RCC 7860 (cell line): ENCODE data around the gene CTR9.
A peak's percentile ranks its signal among the peaks of the same experiment; 100 is the strongest.
"Not testable (repeated sequence)": the region's sequence is repeated elsewhere in the genome, so short reads cannot be mapped to it uniquely, and the experiment has no call there.

Experiments
- DNase-seq: peaks from one replicate; pipeline ENCODE4 v3.0.0-alpha.2; 2015; ENCODE audit warnings: low spot score
- FAIRE-seq: peaks from 2 replicates; lab custom pipeline; 2012; peaks lifted over from hg19 to GRCh38; lab: Jason Lieb, UNC

CTR9 gene

DNA sequence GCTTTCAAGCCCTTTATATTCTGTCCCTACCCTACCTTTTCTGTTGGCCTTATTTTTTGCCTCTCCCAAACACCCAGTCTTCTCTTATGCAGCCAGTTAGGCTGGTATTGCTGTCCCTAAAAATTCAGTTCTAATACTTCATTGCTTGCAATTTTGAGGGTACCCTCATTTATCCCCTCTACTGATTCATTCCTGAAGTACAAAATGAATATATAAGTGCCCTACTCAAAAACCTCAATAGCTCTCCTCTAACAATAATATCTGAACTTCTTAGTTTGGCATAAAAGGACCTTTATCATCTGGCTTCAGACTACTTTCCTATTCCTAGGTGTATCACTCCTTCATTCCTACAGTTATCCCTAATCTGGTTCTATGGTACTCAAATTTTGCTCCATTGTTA is 62.9 kb downstream of the CTR9 start:
- DNase-seq: no peak
- no peak for FAIRE-seq

GRCh38 chr11:10818594-10818993 is 67.5 kb downstream of the CTR9 start:
- DNase-seq (peak; percentile 20), FAIRE-seq (no peak)

DNA sequence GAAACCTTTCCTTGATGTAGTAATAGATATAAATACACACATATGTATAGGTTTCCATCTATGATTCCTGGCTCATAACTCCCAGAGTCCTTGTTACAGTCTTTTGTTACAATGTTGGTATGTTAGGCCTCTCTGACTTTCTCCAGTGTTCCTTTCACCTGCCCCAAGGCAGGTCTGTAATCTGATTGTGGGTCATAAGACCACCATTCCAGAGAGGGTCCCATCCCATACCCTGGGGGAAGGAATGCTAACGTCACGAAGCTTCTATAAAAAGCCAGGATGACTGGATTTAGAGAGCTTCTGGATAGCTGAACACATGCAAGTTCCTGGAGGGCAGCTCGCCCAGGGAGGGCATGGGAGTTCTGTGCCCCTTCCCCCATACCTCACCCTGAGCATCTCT is 71.4 kb downstream of the CTR9 start:
- not testable (repeated sequence) for FAIRE-seq, DNase-seq

- FAIRE-seq: no peak
Measured at GRCh38 chr11:10823152-10823579, 72.1 kb downstream of the CTR9 start.

DNA sequence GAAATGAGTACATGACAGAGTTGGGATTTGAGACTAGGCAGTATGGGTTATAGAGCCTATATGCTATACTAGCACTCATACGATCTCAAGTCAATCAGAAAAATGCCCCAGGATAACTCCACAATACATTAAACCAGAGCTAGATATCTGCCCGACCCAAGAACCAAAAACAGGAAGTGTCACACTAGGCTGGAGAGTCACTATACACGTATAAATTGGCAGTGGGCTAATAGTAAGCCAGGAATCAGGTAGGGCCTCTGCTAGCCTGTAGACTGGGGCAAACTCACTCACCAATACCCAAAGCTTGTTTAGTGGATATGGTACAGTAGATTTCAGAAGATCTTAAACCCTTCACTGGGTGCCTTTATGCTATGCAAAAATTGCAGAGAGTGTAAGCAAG is 73.8 kb downstream of the CTR9 start:
- no peak for FAIRE-seq
- no peak for DNase-seq

More at GRCh38 chr11:10823152-10823579, 72.1 kb downstream of the CTR9 start:
- no peak for DNase-seq

DNA sequence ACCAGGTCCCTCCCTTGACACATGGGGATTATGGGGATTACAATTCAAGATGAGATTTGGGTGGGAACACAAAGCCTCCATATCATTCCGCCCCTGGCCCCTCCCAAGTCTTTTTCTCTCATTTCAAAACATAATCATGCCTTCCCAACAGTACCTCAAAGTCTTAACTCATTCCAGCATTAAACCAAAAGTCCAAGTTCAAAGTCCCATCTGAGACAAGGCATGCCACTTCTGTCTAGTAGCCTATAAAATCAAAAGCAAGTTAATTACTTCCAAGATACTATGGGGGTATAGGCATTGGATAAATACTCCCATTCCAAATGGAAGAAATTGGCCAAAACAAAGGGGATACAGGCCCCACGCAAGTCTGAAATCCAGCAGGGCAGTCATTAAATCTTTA is 77.4 kb downstream of the CTR9 start:
- DNase-seq: no peak
- FAIRE-seq: no peak

- FAIRE-seq: no peak
- no peak for DNase-seq
Measured at GRCh38 chr11:10829139-10829538, 78.1 kb downstream of the CTR9 start.
